ENCODE measurements around the gene XCR1. TPM values are rescaled to one million over a fixed set of nuclear protein-coding genes. Genes with fewer than 3 reads are reported as not detected.

Gene XCR1
- total and polyA plus RNA-seq, 2 donors (not counting 1 experiment from before 2014, with no cell fraction given) = 0.01 TPM; not detected in 1

DNA sequence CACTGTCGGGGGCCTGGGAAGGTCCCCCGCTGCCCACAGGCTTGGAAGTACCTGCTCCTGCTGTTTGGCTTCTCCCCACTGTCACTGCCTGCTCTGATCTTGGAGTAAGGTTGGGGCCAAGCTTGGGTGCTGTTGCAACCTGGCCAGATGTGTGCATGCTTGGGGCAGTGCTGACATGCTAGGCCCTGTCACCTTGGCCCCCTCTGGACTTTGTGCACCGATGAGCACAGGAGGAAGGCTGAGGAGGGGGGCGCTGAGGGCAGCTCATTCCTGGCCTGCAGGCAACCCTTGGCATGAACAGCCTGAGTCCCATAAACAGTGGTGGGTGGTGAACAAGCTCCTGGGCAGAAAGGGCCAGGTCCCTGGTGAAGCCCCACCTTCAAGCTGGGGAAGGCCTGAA is 4.0 kb upstream of the XCR1 start:
- CTCF ChIA-PET = interaction anchor here (0.8 to 1.8 kb wide), 2 partner anchors 21 to 93 kb away, joined by 3 to 4 read pairs; no protein-coding TSS in a partner anchor
- peaks cover 8% of the 10 kb centered on the region for H3K9me3 Mint-ChIP-seq (ENCODE audit: insufficient read depth)
- H3K4me1 Mint-ChIP-seq = peaks cover 16% of the 10 kb centered on the region
- Histone ChIP-seq H3K27me3 (replicated peaks in 1 of 4; ENCODE audit: control extremely low read depth in 1 of 4, control insufficient read depth in 3 of 4, insufficient read depth in 4 of 4, low read length in 3 of 4) (no peaks in the 10 kb centered on the region), H3K79me2 (ENCODE audit: control insufficient read depth, insufficient read depth, low read length) (no peaks in the 10 kb centered on the region), H3K27ac (ENCODE audit: low read length in 2 of 2) (no peak overlapping the region), H3K4me1 (ENCODE audit: control insufficient read depth in 2 of 2, insufficient read depth in 2 of 2, low read length in 2 of 2) (peaks cover 11 to 16% of the 10 kb centered on the region in 2 donors), H3K9me3 (ENCODE audit: control extremely low read depth in 1 of 3, control insufficient read depth in 2 of 3, insufficient read depth in 1 of 3, low read length in 2 of 3) (peaks cover 0 to 35% (median 28%) of the 10 kb centered on the region in 3 donors), H4K20me1 (ENCODE audit: control insufficient read depth, insufficient read depth, low read length, poor library complexity, severe bottlenecking) (no peaks in the 10 kb centered on the region), H3K4me3 (ENCODE audit: control extremely low read depth in 1 of 5, extremely low read depth in 1 of 5, insufficient read depth in 1 of 5, low read depth in 2 of 5, low read length in 4 of 5) (no peak overlapping the region), H3K4me2 (replicated peaks; ENCODE audit: low read depth, low read length, poor library complexity, severe bottlenecking) (no peak overlapping the region), H2AFZ (ENCODE audit: insufficient read depth, low read depth, low read length, poor library complexity, severe bottlenecking) (no peak overlapping the region), H3K9ac (ENCODE audit: low read length) (no peak overlapping the region), H3K36me3 (replicated peaks in 1 of 2; ENCODE audit: control extremely low read depth in 1 of 2, control insufficient read depth in 1 of 2, extremely low read depth in 1 of 2, insufficient read depth in 2 of 2, low read length in 1 of 2) (no peaks in the 10 kb centered on the region)
- no peak for DNase-seq
- 100% methylated on average over 4 of the region's 4 CpGs for WGBS (ENCODE audit: insufficient coverage)
- no peak overlapping the region for H3K4me3 Mint-ChIP-seq
- intact Hi-C loops (cut with micrococcal nuclease) = no loop called here
- POLR2A ChIA-PET = no interaction called here
- no peak overlapping the region for H3K27ac Mint-ChIP-seq
- TF ChIP-seq EZH2 (IDR thresholded peaks at IDR 0.05; ENCODE audit: borderline replicate concordance, insufficient read depth, low read depth, low read length, poor library complexity, severe bottlenecking) = no peak
- TF ChIP-seq, protein P1, sequence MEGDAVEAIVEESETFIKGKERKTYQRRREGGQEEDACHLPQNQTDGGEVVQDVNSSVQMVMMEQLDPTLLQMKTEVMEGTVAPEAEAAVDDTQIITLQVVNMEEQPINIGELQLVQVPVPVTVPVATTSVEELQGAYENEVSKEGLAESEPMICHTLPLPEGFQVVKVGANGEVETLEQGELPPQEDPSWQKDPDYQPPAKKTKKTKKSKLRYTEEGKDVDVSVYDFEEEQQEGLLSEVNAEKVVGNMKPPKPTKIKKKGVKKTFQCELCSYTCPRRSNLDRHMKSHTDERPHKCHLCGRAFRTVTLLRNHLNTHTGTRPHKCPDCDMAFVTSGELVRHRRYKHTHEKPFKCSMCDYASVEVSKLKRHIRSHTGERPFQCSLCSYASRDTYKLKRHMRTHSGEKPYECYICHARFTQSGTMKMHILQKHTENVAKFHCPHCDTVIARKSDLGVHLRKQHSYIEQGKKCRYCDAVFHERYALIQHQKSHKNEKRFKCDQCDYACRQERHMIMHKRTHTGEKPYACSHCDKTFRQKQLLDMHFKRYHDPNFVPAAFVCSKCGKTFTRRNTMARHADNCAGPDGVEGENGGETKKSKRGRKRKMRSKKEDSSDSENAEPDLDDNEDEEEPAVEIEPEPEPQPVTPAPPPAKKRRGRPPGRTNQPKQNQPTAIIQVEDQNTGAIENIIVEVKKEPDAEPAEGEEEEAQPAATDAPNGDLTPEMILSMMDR (IDR thresholded peaks at IDR 0.05) = no peak
- ATAC-seq (ENCODE audit: low read depth) = no peak
- H3K27me3 Mint-ChIP-seq = no peaks in the 10 kb centered on the region

DNA sequence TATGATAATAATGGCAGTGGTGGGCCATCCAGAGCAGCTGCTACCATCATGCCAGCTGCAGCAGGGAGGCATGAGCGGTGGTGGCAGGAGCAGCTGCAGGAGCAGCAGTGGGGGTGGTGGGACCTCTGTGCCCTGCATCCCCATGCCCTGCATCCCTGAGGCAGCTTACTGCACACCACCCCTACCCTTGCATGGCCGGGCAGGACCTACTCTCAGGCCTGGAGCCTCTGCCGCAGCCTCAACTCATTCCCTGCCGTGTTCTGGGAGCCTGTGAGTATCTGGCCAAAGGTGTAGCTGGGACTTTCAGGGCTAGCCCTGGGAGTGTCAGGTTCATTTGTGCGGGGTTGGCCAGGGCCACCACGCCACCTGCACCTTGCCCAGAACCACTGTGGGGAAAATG is 3.3 kb upstream of the XCR1 start:
- no peak overlapping the region for H3K4me2 ChIP-seq (replicated peaks; ENCODE audit: low read depth, low read length, poor library complexity, severe bottlenecking)
- intact Hi-C loops (cut with micrococcal nuclease) = no loop called here
- CTCF ChIA-PET = no interaction called here
- H3K4me1 ChIP-seq (ENCODE audit: control insufficient read depth in 2 of 2, insufficient read depth in 2 of 2, low read length in 2 of 2) = peaks cover 11 to 16% of the 10 kb centered on the region in 2 donors
- H3K9ac ChIP-seq (ENCODE audit: low read length) = no peak overlapping the region
- peaks cover 16% of the 10 kb centered on the region for H3K4me1 Mint-ChIP-seq
- no peaks in the 10 kb centered on the region for H3K27me3 Mint-ChIP-seq
- POLR2A ChIA-PET = no interaction called here
- H3K27me3 ChIP-seq (replicated peaks in 1 of 4; ENCODE audit: control extremely low read depth in 1 of 4, control insufficient read depth in 3 of 4, insufficient read depth in 4 of 4, low read length in 3 of 4) = no peaks in the 10 kb centered on the region
- no peak for ATAC-seq (ENCODE audit: low read depth)
- H2AFZ ChIP-seq (ENCODE audit: insufficient read depth, low read depth, low read length, poor library complexity, severe bottlenecking) = no peak overlapping the region
- TF ChIP-seq, protein P1 (IDR thresholded peaks at IDR 0.05) = no peak
- no peak for TF ChIP-seq EZH2 (IDR thresholded peaks at IDR 0.05; ENCODE audit: borderline replicate concordance, insufficient read depth, low read depth, low read length, poor library complexity, severe bottlenecking)
- H3K4me3 Mint-ChIP-seq = no peak overlapping the region
- no peak overlapping the region for H3K27ac ChIP-seq (ENCODE audit: low read length in 2 of 2)
- peaks cover 0 to 35% (median 28%) of the 10 kb centered on the region in 3 donors for H3K9me3 ChIP-seq (ENCODE audit: control extremely low read depth in 1 of 3, control insufficient read depth in 2 of 3, insufficient read depth in 1 of 3, low read length in 2 of 3)
- WGBS (ENCODE audit: insufficient coverage) = 94% methylated on average over 2 of the region's 6 CpGs
- H3K79me2 ChIP-seq (ENCODE audit: control insufficient read depth, insufficient read depth, low read length) = no peaks in the 10 kb centered on the region
- no peak for DNase-seq
- H4K20me1 ChIP-seq (ENCODE audit: control insufficient read depth, insufficient read depth, low read length, poor library complexity, severe bottlenecking) = no peaks in the 10 kb centered on the region
- no peak overlapping the region for H3K27ac Mint-ChIP-seq
- H3K36me3 ChIP-seq (replicated peaks in 1 of 2; ENCODE audit: control extremely low read depth in 1 of 2, control insufficient read depth in 1 of 2, extremely low read depth in 1 of 2, insufficient read depth in 2 of 2, low read length in 1 of 2) = no peaks in the 10 kb centered on the region
- H3K4me3 ChIP-seq (ENCODE audit: control extremely low read depth in 1 of 5, extremely low read depth in 1 of 5, insufficient read depth in 1 of 5, low read depth in 2 of 5, low read length in 4 of 5) = no peak overlapping the region
- peaks cover 8% of the 10 kb centered on the region for H3K9me3 Mint-ChIP-seq (ENCODE audit: insufficient read depth)

Measured in B cell (primary cell).